ENCODE measurements around the gene CMTM8. TPM values are rescaled to one million over a fixed set of nuclear protein-coding genes. Genes with fewer than 3 reads are reported as not detected.

CMTM8 gene
- total and polyA plus RNA-seq, 4 donors: 15.2 to 24.5 (median 16.8) TPM

- Histone ChIP-seq H3K4me1 (ENCODE audit: control insufficient read depth in 5 of 5, insufficient read depth in 5 of 5, low read length in 5 of 5) (peaks cover 0 to 21% (median 5%) of the 10 kb centered on the region in 5 donors), H3K4me3 (no peak overlapping the region), H3K27me3 (ENCODE audit: control insufficient read depth in 3 of 3, insufficient read depth in 3 of 3, low read length in 2 of 3) (no peaks in the 10 kb centered on the region), H3K27ac (ENCODE audit: low read depth in 1 of 2, low read length in 1 of 2) (no peak overlapping the region), H3K36me3 (ENCODE audit: control insufficient read depth in 4 of 4, insufficient read depth in 4 of 4, low read length in 4 of 4) (no peaks in the 10 kb centered on the region), H3K9ac (ENCODE audit: insufficient read depth in 1 of 2, low read length in 2 of 2) (no peak overlapping the region), H3K9me3 (ENCODE audit: control insufficient read depth in 4 of 4, insufficient read depth in 3 of 4, low read length in 3 of 4) (no peaks in the 10 kb centered on the region)
- no peak for DNase-seq
- no peak for ATAC-seq (ENCODE audit: insufficient read depth, low FRiP score)
- no peak for TF ChIP-seq CTCF (IDR thresholded peaks at IDR 0.05; ENCODE audit: control extremely low read depth, extremely low read depth)
- WGBS, 2 donors: 85% methylated on average over 6 of the region's 6 CpGs
Observed at GRCh38 chr3:32320080-32320479, 81.6 kb downstream of the CMTM8 start.

- Histone ChIP-seq H3K4me1 (ENCODE audit: control insufficient read depth in 5 of 5, insufficient read depth in 5 of 5, low read length in 5 of 5) (peaks cover 0 to 24% (median 7%) of the 10 kb centered on the region in 5 donors), H3K27me3 (ENCODE audit: control insufficient read depth in 3 of 3, insufficient read depth in 3 of 3, low read length in 2 of 3) (no peaks in the 10 kb centered on the region), H3K27ac (ENCODE audit: low read depth in 1 of 2, low read length in 1 of 2) (no peak overlapping the region), H3K9me3 (ENCODE audit: control insufficient read depth in 4 of 4, insufficient read depth in 3 of 4, low read length in 3 of 4) (no peaks in the 10 kb centered on the region), H3K9ac (ENCODE audit: insufficient read depth in 1 of 2, low read length in 2 of 2) (peak overlapping the region in 1 of 2 donors; percentile 29), H3K4me3 (no peak overlapping the region), H3K36me3 (ENCODE audit: control insufficient read depth in 4 of 4, insufficient read depth in 4 of 4, low read length in 4 of 4) (no peaks in the 10 kb centered on the region)
- peak; percentile 55 to 67 (median 63) for DNase-seq
- no peak for ATAC-seq (ENCODE audit: insufficient read depth, low FRiP score)
- 30 to 50% methylated on average over 16 of the region's 16 CpGs for WGBS, 2 donors
- no peak for TF ChIP-seq CTCF (IDR thresholded peaks at IDR 0.05; ENCODE audit: control extremely low read depth, extremely low read depth)
Observed at GRCh38 chr3:32321095-32321790, 82.8 kb downstream of the CMTM8 start.

GRCh38 chr3:32322311-32322710 is 83.8 kb downstream of the CMTM8 start:
- DNase-seq (no peak), ATAC-seq (ENCODE audit: insufficient read depth, low FRiP score) (no peak)
- Histone ChIP-seq H3K27ac (ENCODE audit: low read depth in 1 of 2, low read length in 1 of 2) (no peak overlapping the region), H3K9me3 (ENCODE audit: control insufficient read depth in 4 of 4, insufficient read depth in 3 of 4, low read length in 3 of 4) (no peaks in the 10 kb centered on the region), H3K36me3 (ENCODE audit: control insufficient read depth in 4 of 4, insufficient read depth in 4 of 4, low read length in 4 of 4) (no peaks in the 10 kb centered on the region), H3K27me3 (ENCODE audit: control insufficient read depth in 3 of 3, insufficient read depth in 3 of 3, low read length in 2 of 3) (no peaks in the 10 kb centered on the region), H3K9ac (ENCODE audit: insufficient read depth in 1 of 2, low read length in 2 of 2) (no peak overlapping the region), H3K4me3 (no peak overlapping the region), H3K4me1 (ENCODE audit: control insufficient read depth in 5 of 5, insufficient read depth in 5 of 5, low read length in 5 of 5) (peaks cover 0 to 24% (median 8%) of the 10 kb centered on the region in 5 donors)
- WGBS, 2 donors: 83 to 96% methylated on average over 1 of the region's 1 CpG
- TF ChIP-seq CTCF (IDR thresholded peaks at IDR 0.05; ENCODE audit: control extremely low read depth, extremely low read depth): no peak

All from lung (tissue), 12 donors.